Endothelial cell of umbilical vein (primary cell): Measurements from ENCODE around the gene EMC6. TPM values are rescaled to one million over a fixed set of nuclear protein-coding genes. Genes with fewer than 3 reads are reported as not detected.
A peak's percentile ranks its signal among the peaks of the same experiment; 100 is the strongest.

Experiments
- BruUV-seq: library from RNA; stranded (reverse); fragments of 400-500 nt; replicated peaks from 2 replicates; lab custom pipeline; 2021; lab: Mats Ljungman, UMichigan
- CTCF ChIA-PET: fragments of 300-600, 350-600 bp; sonication (Branson Sonifier 250); formaldehyde crosslinking; loops from one replicate; lab custom pipeline; 2021; ENCODE audit warnings: antibody characterized with exemption, inconsistent platforms; lab: Charles Lee
- POLR2A ChIA-PET: fragments of 300-600, 350-600 bp; sonication (Branson Sonifier 250); formaldehyde crosslinking; loops from one replicate; lab custom pipeline; 2021; ENCODE audit warnings: antibody characterized with exemption, inconsistent platforms; lab: Charles Lee
- DNase-seq: peaks from one replicate; pipeline ENCODE4 v3.0.0-alpha.2; 2011; ENCODE audit warnings: low read depth, low spot score
- FAIRE-seq: peaks from 2 replicates; lab custom pipeline; 2011; peaks lifted over from hg19 to GRCh38; lab: Jason Lieb, UNC
- H2AFZ ChIP-seq: 2 replicates; pipeline ENCODE4 v1.6.0; 2012; ENCODE audit warnings: low read depth, low read length, control low read depth, inconsistent platforms
- H3K27ac ChIP-seq: 2 replicates; pipeline ENCODE4 v1.5.1; 2011; ENCODE audit warnings: low read depth, mild to moderate bottlenecking, control low read depth, low read length, moderate library complexity; ENCODE audit not compliant: insufficient read depth
- H3K27me3 ChIP-seq, 2 experiments: 2 replicates each; pipeline versions ENCODE4 v1.6.0 to v1.6.1; 2011; ENCODE audit warnings: low read length in 2 of 2, mixed read lengths in 1 of 2; ENCODE audit not compliant: control insufficient read depth in 2 of 2, insufficient read depth in 2 of 2
- H3K36me3 ChIP-seq, 2 experiments: 2 replicates in 1 of 2; 3 replicates in 1 of 2; pipeline ENCODE4 v1.5.1; 2011; ENCODE audit warnings: low read length in 2 of 2, mild to moderate bottlenecking in 1 of 2, moderate library complexity in 1 of 2; ENCODE audit not compliant: control insufficient read depth in 2 of 2, insufficient read depth in 2 of 2; ENCODE audit errors: extremely low read depth in 1 of 2
- H3K4me1 ChIP-seq: 3 replicates; pipeline ENCODE4 v1.5.1; 2011; ENCODE audit warnings: mild to moderate bottlenecking, low read length; ENCODE audit not compliant: control insufficient read depth, insufficient read depth; ENCODE audit errors: extremely low read depth
- H3K4me2 ChIP-seq: 2 replicates; pipeline ENCODE4 v1.6.1; 2011; ENCODE audit warnings: low read length, control low read depth, mixed read lengths; ENCODE audit not compliant: insufficient read depth
- H3K4me3 ChIP-seq, 3 experiments: fragments of 200-600 bp in 1 of 3; sonication (generic), shearing (Covaris generic) in 1 of 3; replicated peaks in 1 of 3; 2 replicates each; pipeline ENCODE4 v1.5.1; 2011 to 2016; ENCODE audit warnings: control low read depth in 3 of 3, low read length in 3 of 3, mild to moderate bottlenecking in 2 of 3, inconsistent platforms in 1 of 3, low read depth in 1 of 3, moderate library complexity in 1 of 3; ENCODE audit not compliant: insufficient read depth in 1 of 3
- H3K79me2 ChIP-seq: 2 replicates; pipeline ENCODE4 v1.6.0; 2012; ENCODE audit warnings: low read length, inconsistent platforms; ENCODE audit not compliant: control insufficient read depth, insufficient read depth
- H3K9ac ChIP-seq: replicated peaks from 2 replicates; pipeline ENCODE3; 2011; ENCODE audit warnings: low read length, control low read depth; ENCODE audit not compliant: insufficient read depth; ENCODE audit errors: extremely low read depth
- H3K9me1 ChIP-seq: replicated peaks from 3 replicates; pipeline ENCODE4 v1.6.0; 2011; ENCODE audit warnings: mild to moderate bottlenecking, low read length; ENCODE audit not compliant: control insufficient read depth, insufficient read depth; ENCODE audit errors: extremely low read depth
- H3K9me3 ChIP-seq: replicated peaks from 2 replicates; pipeline ENCODE4 v1.5.1; 2012; ENCODE audit warnings: low read length, inconsistent platforms; ENCODE audit not compliant: control insufficient read depth, insufficient read depth
- H4K20me1 ChIP-seq: replicated peaks from 2 replicates; pipeline ENCODE3; 2011; ENCODE audit warnings: mild to moderate bottlenecking, low read length; ENCODE audit not compliant: control insufficient read depth, insufficient read depth; ENCODE audit errors: extremely low read depth
- EZH2 ChIP-seq: IDR thresholded peaks from 2 replicates; pipeline ENCODE4 v1.6.1; 2012; ENCODE audit warnings: borderline replicate concordance, low read depth, mild to moderate bottlenecking, moderate library complexity, low read length, inconsistent platforms; ENCODE audit not compliant: severe bottlenecking
- FOS ChIP-seq: IDR thresholded peaks from 2 replicates; pipeline ENCODE4 v1.6.1; 2011; ENCODE audit warnings: mild to moderate bottlenecking, low read length, moderate library complexity, borderline replicate concordance; ENCODE audit not compliant: insufficient read depth
- GATA2 ChIP-seq: IDR thresholded peaks from 2 replicates; pipeline ENCODE4 v1.7.0; 2011; ENCODE audit warnings: low read depth, mild to moderate bottlenecking, moderate library complexity, mixed read lengths, low read length; ENCODE audit not compliant: insufficient read length, insufficient read depth
- POLR2A ChIP-seq: IDR thresholded peaks from 2 replicates; pipeline ENCODE4 v1.6.1; 2012; ENCODE audit warnings: low read depth, mild to moderate bottlenecking, control low read depth, low read length
- POLR2AphosphoS5 ChIP-seq: IDR thresholded peaks from 2 replicates; pipeline ENCODE4 v1.6.1; 2012; ENCODE audit warnings: low read depth, mild to moderate bottlenecking, control low read depth, low read length, moderate library complexity; ENCODE audit not compliant: insufficient read depth
- dilution Hi-C: fragments of 300-500 bp; cut with MboI; formaldehyde crosslinking; loops from one replicate; pipeline ENCODE4 v1.15.0; 2019; ENCODE audit warnings: low sequenced_read_pairs; ENCODE audit not compliant: extremely low pct_ligation_motif_present
- intact Hi-C: fragments of 100-400 bp; cut with micrococcal nuclease; formaldehyde crosslinking; loops from one replicate; pipeline ENCODE4 v1.10.0; 2022
- polyA plus RNA-seq, 4 experiments: library from polyadenylated mRNA; depleted of rRNA in 3 of 4; stranded (reverse) in 3 of 4; unstranded in 1 of 4; fragments of >200 nt; gene quantifications; 2 replicates each; pipeline versions ENCODE4 v1.2.1 to v1.2.3, GENCODE V29; 2011 to 2012; ENCODE audit warnings: missing spikeins in 1 of 4
- total RNA-seq: library from RNA; stranded (reverse); gene quantifications from 2 replicates; pipeline ENCODE4 v1.2.3, GENCODE V29; 2021
- TF ChIP-seq, protein P1 (sequence below), 2 donors: IDR thresholded peaks; 1 replicate in 1 of 2; 2 replicates in 1 of 2; pipeline ENCODE4 v1.5.1; 2011; ENCODE audit warnings: low read length in 2 of 2, mild to moderate bottlenecking in 2 of 2, moderate library complexity in 2 of 2, control low read depth in 1 of 2, inconsistent platforms in 1 of 2, low read depth in 1 of 2; ENCODE audit not compliant: insufficient read depth in 1 of 2; ENCODE audit errors: extremely low read depth in 1 of 2

Gene EMC6
- total and polyA plus RNA-seq, 2 donors (not counting 3 experiments of a cell fraction or from before 2014, with no cell fraction given), result 54.0 to 105 TPM

DNA sequence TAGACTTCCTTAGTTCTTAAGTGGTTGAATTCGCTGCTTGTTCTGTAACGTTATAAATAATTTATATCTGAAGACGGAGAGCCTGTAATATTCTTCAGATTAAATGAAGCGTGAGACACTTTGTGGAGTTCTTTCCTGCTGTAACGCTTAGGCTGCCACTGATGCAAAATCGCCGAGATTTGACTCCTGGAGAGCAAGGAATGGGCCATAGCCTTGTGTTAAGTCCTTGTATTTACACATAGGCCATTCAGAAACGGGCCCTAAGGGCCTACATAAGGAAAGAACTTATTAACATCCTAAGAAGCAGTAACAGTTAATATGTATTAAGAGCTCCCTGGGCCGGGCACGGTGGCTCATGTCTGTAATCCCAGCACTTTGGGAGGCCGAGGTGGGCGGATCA lies 936 bp downstream of the EMC6 start:
- Histone ChIP-seq H3K4me3 (peak overlapping the region; percentile 75 to 90 (median 86)), H3K27me3 (no peaks in the 10 kb centered on the region), H3K36me3 (peaks cover 5% of the 10 kb centered on the region in 2 experiments), H3K79me2 (peaks cover 45% of the 10 kb centered on the region), H3K9me1 (no peaks in the 10 kb centered on the region), H2AFZ (no peak overlapping the region), H3K27ac (peak overlapping the region; percentile 79), H4K20me1 (peaks cover 3% of the 10 kb centered on the region), H3K9me3 (no peaks in the 10 kb centered on the region), H3K9ac (peak overlapping the region; percentile 99), H3K4me2 (peak overlapping the region; percentile 94), H3K4me1 (peaks cover 24% of the 10 kb centered on the region)
- FAIRE-seq (no peak), DNase-seq (no peak)
- intact Hi-C loops (loop anchor here (2.0 to 5.0 kb wide), 2 partner anchors 53 to 67 kb away; partner anchors contain the start of gene HASPIN), dilution Hi-C loops (no loop called here)
- TF ChIP-seq, protein P1, sequence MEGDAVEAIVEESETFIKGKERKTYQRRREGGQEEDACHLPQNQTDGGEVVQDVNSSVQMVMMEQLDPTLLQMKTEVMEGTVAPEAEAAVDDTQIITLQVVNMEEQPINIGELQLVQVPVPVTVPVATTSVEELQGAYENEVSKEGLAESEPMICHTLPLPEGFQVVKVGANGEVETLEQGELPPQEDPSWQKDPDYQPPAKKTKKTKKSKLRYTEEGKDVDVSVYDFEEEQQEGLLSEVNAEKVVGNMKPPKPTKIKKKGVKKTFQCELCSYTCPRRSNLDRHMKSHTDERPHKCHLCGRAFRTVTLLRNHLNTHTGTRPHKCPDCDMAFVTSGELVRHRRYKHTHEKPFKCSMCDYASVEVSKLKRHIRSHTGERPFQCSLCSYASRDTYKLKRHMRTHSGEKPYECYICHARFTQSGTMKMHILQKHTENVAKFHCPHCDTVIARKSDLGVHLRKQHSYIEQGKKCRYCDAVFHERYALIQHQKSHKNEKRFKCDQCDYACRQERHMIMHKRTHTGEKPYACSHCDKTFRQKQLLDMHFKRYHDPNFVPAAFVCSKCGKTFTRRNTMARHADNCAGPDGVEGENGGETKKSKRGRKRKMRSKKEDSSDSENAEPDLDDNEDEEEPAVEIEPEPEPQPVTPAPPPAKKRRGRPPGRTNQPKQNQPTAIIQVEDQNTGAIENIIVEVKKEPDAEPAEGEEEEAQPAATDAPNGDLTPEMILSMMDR (IDR thresholded peaks at IDR 0.05; ENCODE audit: extremely low read depth in 1 of 2, insufficient read depth in 1 of 2, low read depth in 1 of 2, low read length in 2 of 2), result no peak
- no peak for TF ChIP-seq EZH2
- TF ChIP-seq GATA2, result no peak
- TF ChIP-seq FOS, result no peak
- no peak for TF ChIP-seq POLR2A
- no peak for TF ChIP-seq POLR2AphosphoS5
- POLR2A ChIA-PET, result no interaction called here
- CTCF ChIA-PET, result no interaction called here
- BruUV-seq, result no TSS peak
